ENCODE measurements around the gene CDK1. TPM values are rescaled to one million over a fixed set of nuclear protein-coding genes. Genes with fewer than 3 reads are reported as not detected.

Gene CDK1
- total RNA-seq, 2 experiments from 2014 or later = 96.6 to 99.7 TPM

DNA sequence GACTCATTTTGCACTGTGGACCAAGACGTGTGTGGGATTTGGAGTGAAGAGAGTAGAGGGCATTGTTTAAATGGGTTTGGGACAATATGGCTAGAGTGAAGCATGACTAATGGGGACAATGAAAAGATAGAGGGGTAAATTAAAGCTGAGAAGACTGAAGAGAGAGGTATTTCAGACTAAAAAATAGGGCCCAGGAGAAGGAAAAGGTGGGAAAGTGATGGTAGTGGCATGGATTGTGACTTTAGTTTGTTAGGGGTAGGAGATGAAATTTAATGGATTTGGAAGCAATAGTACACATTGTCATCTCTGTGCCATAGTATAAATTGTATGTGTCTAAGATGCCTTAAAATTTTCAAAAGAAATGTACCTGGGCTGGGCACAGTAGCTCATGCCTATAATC is 18.2 kb downstream of the CDK1 start:
- Mint-ChIP-seq H3K4me3 (no peak overlapping the region), H3K36me3 (peaks cover 55% of the 10 kb centered on the region), H3K27me3 (no peaks in the 10 kb centered on the region), H3K9me3 (no peaks in the 10 kb centered on the region), H3K4me1 (peaks cover 3% of the 10 kb centered on the region), H3K27ac (no peak overlapping the region)
- DNase-seq = no peak

GRCh38 chr10:60797200-60797599 is 18.9 kb downstream of the CDK1 start:
- no peaks in the 10 kb centered on the region for H3K9me3 Mint-ChIP-seq

DNA sequence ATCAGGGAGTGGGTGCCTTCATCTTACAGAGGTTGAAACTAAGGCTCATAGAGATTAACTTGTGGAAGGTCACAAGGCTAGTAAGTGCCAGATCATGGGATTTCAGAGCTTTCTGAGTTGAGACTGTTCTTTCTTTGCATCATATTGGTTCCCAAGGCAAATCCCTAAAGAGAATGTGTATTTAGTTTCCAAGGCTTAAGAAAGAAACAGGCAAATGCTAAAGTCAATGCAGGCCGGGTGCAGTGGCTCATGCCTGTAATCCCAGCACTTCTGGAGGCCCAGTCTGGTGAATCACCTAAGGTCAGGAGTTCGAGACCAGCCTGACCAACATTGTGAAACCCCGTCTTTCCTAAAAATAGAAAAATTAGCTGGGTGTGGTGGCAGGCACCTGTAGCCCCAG is 19.8 kb downstream of the CDK1 start:
- Mint-ChIP-seq H3K9me3 (no peaks in the 10 kb centered on the region), H3K27ac (no peak overlapping the region), H3K4me3 (no peak overlapping the region), H3K27me3 (no peaks in the 10 kb centered on the region), H3K4me1 (peaks cover 3% of the 10 kb centered on the region), H3K36me3 (peaks cover 41% of the 10 kb centered on the region)
- DNase-seq = no peak

More at GRCh38 chr10:60797200-60797599, 18.9 kb downstream of the CDK1 start:
- H3K27me3 Mint-ChIP-seq = no peaks in the 10 kb centered on the region
- peaks cover 50% of the 10 kb centered on the region for H3K36me3 Mint-ChIP-seq
- no peak overlapping the region for H3K27ac Mint-ChIP-seq
- DNase-seq = no peak
- H3K4me3 Mint-ChIP-seq = no peak overlapping the region
- H3K4me1 Mint-ChIP-seq = peaks cover 3% of the 10 kb centered on the region

DNA sequence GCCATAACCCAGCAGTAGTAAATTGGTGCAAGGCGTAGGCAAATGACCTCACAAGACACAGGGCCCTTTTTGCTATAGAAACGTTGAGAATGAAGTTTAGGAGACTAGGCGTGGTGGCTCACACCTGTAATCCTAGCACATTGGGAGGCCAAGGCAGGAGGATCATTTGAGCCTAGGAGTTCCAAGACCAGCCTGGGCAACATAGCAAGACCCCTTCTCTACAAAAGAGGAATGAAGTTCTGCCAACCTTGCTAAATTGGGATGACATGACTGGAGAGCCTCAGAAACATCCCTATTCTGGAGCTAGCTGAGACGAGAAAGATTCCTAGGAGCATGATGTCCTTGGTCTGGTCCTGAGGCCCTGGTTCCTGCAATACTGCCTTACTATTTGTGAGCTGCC is 20.6 kb downstream of the CDK1 start:
- Mint-ChIP-seq H3K27ac (no peak overlapping the region), H3K4me1 (peaks cover 3% of the 10 kb centered on the region), H3K36me3 (peaks cover 37% of the 10 kb centered on the region), H3K27me3 (no peaks in the 10 kb centered on the region), H3K9me3 (no peaks in the 10 kb centered on the region), H3K4me3 (no peak overlapping the region)
- no peak for DNase-seq

GRCh38 chr10:60799971-60800650 is 21.8 kb downstream of the CDK1 start:
- Mint-ChIP-seq H3K4me1 (no peaks in the 10 kb centered on the region), H3K9me3 (no peaks in the 10 kb centered on the region), H3K4me3 (no peak overlapping the region), H3K36me3 (peaks cover 27% of the 10 kb centered on the region), H3K27me3 (no peaks in the 10 kb centered on the region), H3K27ac (no peak overlapping the region)
- DNase-seq = no peak

GRCh38 chr10:60800918-60801317 is 22.6 kb downstream of the CDK1 start:
- H3K4me3 Mint-ChIP-seq = no peak overlapping the region
- H3K27ac Mint-ChIP-seq = no peak overlapping the region
- DNase-seq = no peak
- no peaks in the 10 kb centered on the region for H3K27me3 Mint-ChIP-seq
- no peaks in the 10 kb centered on the region for H3K9me3 Mint-ChIP-seq
- no peaks in the 10 kb centered on the region for H3K4me1 Mint-ChIP-seq
- peaks cover 20% of the 10 kb centered on the region for H3K36me3 Mint-ChIP-seq

DNA sequence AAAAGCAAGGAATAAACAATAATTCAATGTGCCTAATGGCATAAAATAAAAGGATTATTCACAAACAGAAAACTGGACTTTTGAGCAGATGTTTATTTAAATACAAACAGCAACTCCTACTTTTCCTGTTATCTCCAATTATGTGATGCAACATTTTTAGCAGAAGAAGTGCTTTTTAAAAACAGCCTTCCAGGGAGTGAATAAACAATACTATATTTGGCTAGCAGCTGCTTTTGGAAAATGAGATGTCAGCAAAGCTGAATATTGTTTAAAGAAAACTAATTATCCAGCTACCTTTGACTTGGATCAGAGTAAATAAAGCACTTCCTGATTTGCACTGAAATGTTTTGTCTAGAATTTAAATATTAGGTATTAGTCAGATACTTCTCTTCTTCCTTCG is 23.2 kb downstream of the CDK1 start:
- no peak overlapping the region for H3K27ac Mint-ChIP-seq
- no peaks in the 10 kb centered on the region for H3K27me3 Mint-ChIP-seq
- H3K9me3 Mint-ChIP-seq = no peaks in the 10 kb centered on the region
- no peak for DNase-seq
- peaks cover 16% of the 10 kb centered on the region for H3K36me3 Mint-ChIP-seq
- no peak overlapping the region for H3K4me3 Mint-ChIP-seq
- H3K4me1 Mint-ChIP-seq = no peaks in the 10 kb centered on the region

GRCh38 chr10:60803433-60803832 is 25.2 kb downstream of the CDK1 start:
- Mint-ChIP-seq H3K4me3 (no peak overlapping the region), H3K36me3 (peaks cover 7% of the 10 kb centered on the region), H3K27me3 (no peaks in the 10 kb centered on the region), H3K27ac (no peak overlapping the region), H3K9me3 (no peaks in the 10 kb centered on the region), H3K4me1 (no peaks in the 10 kb centered on the region)
- DNase-seq = no peak

GRCh38 chr10:60803865-60804264 is 25.6 kb downstream of the CDK1 start:
- H3K4me3 Mint-ChIP-seq = no peak overlapping the region
- no peaks in the 10 kb centered on the region for H3K27me3 Mint-ChIP-seq
- H3K27ac Mint-ChIP-seq = no peak overlapping the region
- no peaks in the 10 kb centered on the region for H3K4me1 Mint-ChIP-seq
- no peaks in the 10 kb centered on the region for H3K9me3 Mint-ChIP-seq
- peaks cover 3% of the 10 kb centered on the region for H3K36me3 Mint-ChIP-seq
- DNase-seq = no peak

- no peaks in the 10 kb centered on the region for H3K4me1 Mint-ChIP-seq
- H3K27ac Mint-ChIP-seq = no peak overlapping the region
- no peaks in the 10 kb centered on the region for H3K36me3 Mint-ChIP-seq
- no peaks in the 10 kb centered on the region for H3K9me3 Mint-ChIP-seq
- DNase-seq = no peak
- no peak overlapping the region for H3K4me3 Mint-ChIP-seq
- H3K27me3 Mint-ChIP-seq = no peaks in the 10 kb centered on the region
These were observed 28.6 kb downstream of the CDK1 start for GRCh38 chr10:60806921-60807320.

GRCh38 chr10:60807499-60807898 is 29.2 kb downstream of the CDK1 start:
- no peaks in the 10 kb centered on the region for H3K4me1 Mint-ChIP-seq
- no peaks in the 10 kb centered on the region for H3K9me3 Mint-ChIP-seq
- no peak overlapping the region for H3K27ac Mint-ChIP-seq

GRCh38 chr10:60808036-60808435 is 29.8 kb downstream of the CDK1 start:
- no peak for DNase-seq
- no peak overlapping the region for H3K4me3 Mint-ChIP-seq
- H3K9me3 Mint-ChIP-seq = no peaks in the 10 kb centered on the region
- H3K4me1 Mint-ChIP-seq = no peaks in the 10 kb centered on the region
- H3K27me3 Mint-ChIP-seq = no peaks in the 10 kb centered on the region
- H3K36me3 Mint-ChIP-seq = no peaks in the 10 kb centered on the region
- no peak overlapping the region for H3K27ac Mint-ChIP-seq

More at GRCh38 chr10:60807499-60807898, 29.2 kb downstream of the CDK1 start:
- DNase-seq = no peak
- Mint-ChIP-seq H3K27me3 (no peaks in the 10 kb centered on the region), H3K4me3 (no peak overlapping the region), H3K36me3 (no peaks in the 10 kb centered on the region)

DNA sequence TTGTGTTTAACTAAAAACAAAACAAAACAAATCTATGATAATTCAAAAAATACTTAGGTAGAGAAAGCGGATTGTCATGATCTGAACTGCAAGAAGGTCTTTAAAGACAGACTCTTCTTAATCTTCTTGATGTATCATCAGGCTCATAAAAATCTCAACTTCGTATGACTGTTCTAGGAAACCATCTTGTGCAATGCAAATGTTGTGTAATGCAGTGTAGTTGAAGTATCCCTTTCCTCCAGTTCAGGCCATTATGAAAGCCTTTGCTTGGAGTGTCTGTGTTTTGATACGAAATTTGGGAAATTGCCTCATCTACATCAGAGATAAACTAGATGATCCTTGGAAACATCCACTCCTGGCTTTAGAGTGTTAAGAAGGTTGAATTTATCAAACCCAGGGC is 30.9 kb downstream of the CDK1 start:
- Mint-ChIP-seq H3K9me3 (no peaks in the 10 kb centered on the region), H3K4me1 (no peaks in the 10 kb centered on the region), H3K4me3 (no peak overlapping the region), H3K27ac (no peak overlapping the region), H3K36me3 (no peaks in the 10 kb centered on the region), H3K27me3 (no peaks in the 10 kb centered on the region)
- DNase-seq = no peak

DNA sequence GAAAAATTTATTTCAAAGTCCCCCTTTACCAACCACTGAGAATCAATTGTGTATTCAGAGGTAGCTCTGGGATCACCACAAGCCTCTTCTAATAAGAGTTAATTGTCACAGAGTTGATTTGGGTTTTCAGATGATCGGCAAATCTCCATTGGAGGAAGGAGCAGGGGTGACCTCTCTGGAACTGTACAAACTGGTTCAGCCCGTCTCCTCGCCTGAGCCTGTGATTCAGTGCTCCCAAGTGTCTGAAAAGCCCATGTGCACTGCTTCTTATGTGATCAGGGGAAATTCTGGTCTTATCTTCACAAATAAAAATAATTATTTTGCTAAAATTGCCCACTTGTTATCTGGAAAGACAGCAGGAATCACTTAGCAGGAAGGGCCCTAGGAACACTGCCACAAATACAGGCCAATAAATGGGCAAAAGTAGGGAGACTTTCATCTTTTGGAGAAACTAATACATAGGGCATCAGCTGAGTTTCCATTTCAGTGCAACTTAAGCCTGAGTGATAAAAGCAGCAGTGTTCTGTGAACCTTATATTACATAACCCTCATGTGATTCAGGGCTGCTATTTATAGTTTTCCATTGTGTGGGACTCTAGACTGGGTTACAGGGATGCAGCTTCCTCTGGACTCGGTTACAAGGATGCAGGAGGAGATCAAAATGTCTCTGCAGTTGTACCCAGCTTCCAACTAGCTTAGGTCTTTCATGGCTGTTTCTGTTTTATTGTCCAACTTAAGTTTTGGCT is 32.3 kb downstream of the CDK1 start:
- no peaks in the 10 kb centered on the region for H3K9me3 Mint-ChIP-seq
- no peak overlapping the region for H3K27ac Mint-ChIP-seq
- no peak for DNase-seq
- no peaks in the 10 kb centered on the region for H3K4me1 Mint-ChIP-seq
- H3K4me3 Mint-ChIP-seq = no peak overlapping the region
- peaks cover 4% of the 10 kb centered on the region for H3K27me3 Mint-ChIP-seq
- H3K36me3 Mint-ChIP-seq = no peaks in the 10 kb centered on the region

DNA sequence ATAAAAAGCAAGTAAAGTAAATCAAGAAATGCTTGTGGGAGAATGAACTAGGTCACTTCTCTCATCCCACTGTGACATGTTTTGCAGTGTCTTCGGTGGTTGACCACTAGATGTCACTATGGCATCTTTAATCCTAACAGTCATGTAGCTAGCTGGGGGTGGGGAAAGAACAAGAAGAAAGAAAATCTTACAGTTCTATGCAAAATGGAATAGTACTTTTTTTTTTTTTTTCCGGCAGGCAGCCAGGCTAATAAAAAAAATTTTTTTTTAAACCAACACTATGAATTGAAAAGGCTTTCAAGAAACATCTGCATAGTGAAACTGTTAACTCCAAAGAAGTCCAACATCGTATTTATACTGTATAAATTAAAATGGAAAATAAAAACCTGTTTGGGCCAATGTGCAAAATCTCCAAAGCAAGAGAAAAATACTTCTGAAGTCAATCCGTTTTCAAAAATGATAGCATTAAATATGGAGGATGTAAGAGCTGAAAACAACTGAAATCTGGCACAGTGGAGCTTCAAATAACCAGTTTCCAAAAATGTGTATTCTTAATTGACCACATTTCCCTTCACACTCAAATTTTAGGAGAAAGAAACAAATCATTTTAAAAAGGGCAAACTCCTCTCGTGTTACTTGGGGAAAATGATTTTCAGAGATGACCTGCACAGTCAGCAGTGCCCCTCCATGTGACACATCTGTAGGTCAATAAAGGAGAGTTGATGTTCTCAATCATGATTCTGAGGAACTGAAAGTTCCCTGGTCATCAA is 38.5 kb downstream of the CDK1 start:
- no peak for DNase-seq
- peaks cover 7% of the 10 kb centered on the region for H3K27me3 Mint-ChIP-seq
- H3K9me3 Mint-ChIP-seq = no peaks in the 10 kb centered on the region
- peaks cover 2% of the 10 kb centered on the region for H3K4me1 Mint-ChIP-seq
- no peak overlapping the region for H3K27ac Mint-ChIP-seq
- no peak overlapping the region for H3K4me3 Mint-ChIP-seq
- H3K36me3 Mint-ChIP-seq = no peaks in the 10 kb centered on the region

All from activated naive CD8-positive, alpha-beta T cell treated with anti-CD3 and anti-CD28 coated beads for 36 hours (primary cell).